Measurements from ENCODE around the gene PRIM2. TPM values are rescaled to one million over a fixed set of nuclear protein-coding genes. Genes with fewer than 3 reads are reported as not detected.
"Not testable (repeated sequence)": the region's sequence is repeated elsewhere in the genome, so short reads cannot be mapped to it uniquely, and the experiment has no call there.

Gene PRIM2
- total RNA-seq, 1 donor from 2014 or later = 10.8 TPM

- not testable (repeated sequence) for H3K27me3 Mint-ChIP-seq (ENCODE audit: low read depth); H3K4me3 Mint-ChIP-seq (ENCODE audit: unreplicated experiment); H3K27ac Mint-ChIP-seq (ENCODE audit: unreplicated experiment); H3K36me3 Mint-ChIP-seq (ENCODE audit: low read depth); DNase-seq (ENCODE audit: low spot score); H3K9me3 Mint-ChIP-seq (ENCODE audit: low read depth)
- H3K4me1 Mint-ChIP-seq (ENCODE audit: low read depth) = peaks cover 23% of the 10 kb centered on the region
Measured at GRCh38 chr6:57419341-57419740, 101.9 kb downstream of the PRIM2 start.

GRCh38 chr6:57421503-57421902 is 104.1 kb downstream of the PRIM2 start:
- no peaks in the 10 kb centered on the region for H3K9me3 Mint-ChIP-seq (ENCODE audit: low read depth)
- H3K27me3 Mint-ChIP-seq (ENCODE audit: low read depth) = no peaks in the 10 kb centered on the region
- no peak overlapping the region for H3K27ac Mint-ChIP-seq (ENCODE audit: unreplicated experiment)
- no peak for DNase-seq (ENCODE audit: low spot score)
- H3K4me3 Mint-ChIP-seq (ENCODE audit: unreplicated experiment) = no peak overlapping the region
- peaks cover 24% of the 10 kb centered on the region for H3K4me1 Mint-ChIP-seq (ENCODE audit: low read depth)
- no peaks in the 10 kb centered on the region for H3K36me3 Mint-ChIP-seq (ENCODE audit: low read depth)
- TF ChIP-seq CTCF (IDR thresholded peaks at IDR 0.05) = no peak

GRCh38 chr6:57423468-57423867 is 106.0 kb downstream of the PRIM2 start:
- Mint-ChIP-seq H3K27ac (ENCODE audit: unreplicated experiment) (peak overlapping the region; percentile 55), H3K4me3 (ENCODE audit: unreplicated experiment) (no peak overlapping the region), H3K27me3 (ENCODE audit: low read depth) (no peaks in the 10 kb centered on the region), H3K9me3 (ENCODE audit: low read depth) (no peaks in the 10 kb centered on the region), H3K4me1 (ENCODE audit: low read depth) (peaks cover 24% of the 10 kb centered on the region), H3K36me3 (ENCODE audit: low read depth) (no peaks in the 10 kb centered on the region)
- TF ChIP-seq CTCF (IDR thresholded peaks at IDR 0.05) = no peak
- no peak for DNase-seq (ENCODE audit: low spot score)

GRCh38 chr6:57431742-57432141 is 114.3 kb downstream of the PRIM2 start:
- Mint-ChIP-seq H3K4me1 (ENCODE audit: low read depth) (peaks cover 46% of the 10 kb centered on the region), H3K4me3 (ENCODE audit: unreplicated experiment) (peak overlapping the region; percentile 2), H3K27ac (ENCODE audit: unreplicated experiment) (peak overlapping the region; percentile 81)
- not testable (repeated sequence) for H3K9me3 Mint-ChIP-seq (ENCODE audit: low read depth); H3K27me3 Mint-ChIP-seq (ENCODE audit: low read depth); DNase-seq (ENCODE audit: low spot score); H3K36me3 Mint-ChIP-seq (ENCODE audit: low read depth)

GRCh38 chr6:57432157-57432556 is 114.7 kb downstream of the PRIM2 start:
- no peaks in the 10 kb centered on the region for H3K27me3 Mint-ChIP-seq (ENCODE audit: low read depth)
- peak overlapping the region; percentile 2 for H3K4me3 Mint-ChIP-seq (ENCODE audit: unreplicated experiment)
- no peaks in the 10 kb centered on the region for H3K36me3 Mint-ChIP-seq (ENCODE audit: low read depth)
- no peak for DNase-seq (ENCODE audit: low spot score)
- H3K27ac Mint-ChIP-seq (ENCODE audit: unreplicated experiment) = peak overlapping the region; percentile 81
- H3K9me3 Mint-ChIP-seq (ENCODE audit: low read depth) = no peaks in the 10 kb centered on the region
- H3K4me1 Mint-ChIP-seq (ENCODE audit: low read depth) = peaks cover 46% of the 10 kb centered on the region
- TF ChIP-seq CTCF (IDR thresholded peaks at IDR 0.05) = no peak

- no peaks in the 10 kb centered on the region for H3K27me3 Mint-ChIP-seq (ENCODE audit: low read depth)
- no peak for TF ChIP-seq CTCF (IDR thresholded peaks at IDR 0.05)
Measured at GRCh38 chr6:57432919-57433684, 115.7 kb downstream of the PRIM2 start.

GRCh38 chr6:57433790-57434189 is 116.4 kb downstream of the PRIM2 start:
- H3K9me3 Mint-ChIP-seq (ENCODE audit: low read depth); H3K4me3 Mint-ChIP-seq (ENCODE audit: unreplicated experiment); DNase-seq (ENCODE audit: low spot score); H3K36me3 Mint-ChIP-seq (ENCODE audit: low read depth); H3K27me3 Mint-ChIP-seq (ENCODE audit: low read depth): not testable (repeated sequence)
- Mint-ChIP-seq H3K27ac (ENCODE audit: unreplicated experiment) (peak overlapping the region; percentile 61), H3K4me1 (ENCODE audit: low read depth) (peaks cover 48% of the 10 kb centered on the region)

More at GRCh38 chr6:57432919-57433684, 115.7 kb downstream of the PRIM2 start:
- Mint-ChIP-seq H3K4me3 (ENCODE audit: unreplicated experiment) (no peak overlapping the region), H3K27ac (ENCODE audit: unreplicated experiment) (peak overlapping the region; percentile 61), H3K36me3 (ENCODE audit: low read depth) (no peaks in the 10 kb centered on the region), H3K4me1 (ENCODE audit: low read depth) (peaks cover 47% of the 10 kb centered on the region), H3K9me3 (ENCODE audit: low read depth) (no peaks in the 10 kb centered on the region)
- DNase-seq (ENCODE audit: low spot score) = no peak
